GM19324 (cell line): ENCODE data around the gene HOXD1.

ENCODE experiments used
- ATAC-seq: cut with Tn5 transposase; IDR thresholded peaks from one replicate; pipeline ENCODE4 v1.9.1; 2021; ENCODE audit warnings: mild to moderate bottlenecking, moderate library complexity; ENCODE audit not compliant: unreplicated experiment, low FRiP score

HOXD1 gene

GRCh38 chr2:176164611-176165369 is 23.7 kb upstream of the HOXD1 start:
- ATAC-seq = no peak

GRCh38 chr2:176165370-176166050 is 23.0 kb upstream of the HOXD1 start:
- ATAC-seq = no peak

GRCh38 chr2:176166272-176166671 is 22.2 kb upstream of the HOXD1 start:
- ATAC-seq = no peak

- no peak for ATAC-seq
Observed at GRCh38 chr2:176167398-176167797, 21.1 kb upstream of the HOXD1 start.

GRCh38 chr2:176169181-176169580 is 19.3 kb upstream of the HOXD1 start:
- ATAC-seq = no peak

- no peak for ATAC-seq
Observed at GRCh38 chr2:176169711-176170110, 18.8 kb upstream of the HOXD1 start.

- no peak for ATAC-seq
Observed at GRCh38 chr2:176170602-176171305, 17.7 kb upstream of the HOXD1 start.

GRCh38 chr2:176171351-176172006 is 17.0 kb upstream of the HOXD1 start:
- ATAC-seq = no peak

GRCh38 chr2:176172007-176172894 is 16.2 kb upstream of the HOXD1 start:
- ATAC-seq = no peak

- no peak for ATAC-seq
Observed at GRCh38 chr2:176172895-176173566, 15.4 kb upstream of the HOXD1 start.

- ATAC-seq = no peak
Observed at GRCh38 chr2:176173567-176174381, 14.7 kb upstream of the HOXD1 start.

- ATAC-seq = no peak
Observed at GRCh38 chr2:176174382-176174823, 14.1 kb upstream of the HOXD1 start.

- ATAC-seq = no peak
Observed at GRCh38 chr2:176174824-176175708, 13.4 kb upstream of the HOXD1 start.

- ATAC-seq = no peak
Observed at GRCh38 chr2:176175709-176176607, 12.5 kb upstream of the HOXD1 start.

- no peak for ATAC-seq
Observed at GRCh38 chr2:176177580-176178037, 10.9 kb upstream of the HOXD1 start.

- no peak for ATAC-seq
Observed at GRCh38 chr2:176178038-176178756, 10.3 kb upstream of the HOXD1 start.
